Measurements from ENCODE around the gene CSMD2. TPM values are rescaled to one million over a fixed set of nuclear protein-coding genes. Genes with fewer than 3 reads are reported as not detected.

Gene CSMD2
- total and polyA plus RNA-seq, 8 donors = 0.20 to 0.81 (median 0.47) TPM

- no peak for DNase-seq
- intact Hi-C loops (cut with DNase I) = no loop called here
- H3K27me3 ChIP-seq = peaks cover 0 to 6% of the 10 kb centered on the region in 2 donors
- no peak for ATAC-seq
- H3K36me3 ChIP-seq = no peaks in the 10 kb centered on the region
- no peak overlapping the region for H3K27ac ChIP-seq
- H3K4me3 ChIP-seq = no peak overlapping the region
- no peak for TF ChIP-seq CTCF (IDR thresholded peaks at IDR 0.05)
- H3K4me1 ChIP-seq = no peaks in the 10 kb centered on the region
- H3K9me3 ChIP-seq = peaks cover 0 to 9% of the 10 kb centered on the region in 2 donors
Observed at GRCh38 chr1:34052565-34052964, 112.5 kb downstream of the CSMD2 start.

- Histone ChIP-seq H3K4me3 (no peak overlapping the region), H3K36me3 (no peaks in the 10 kb centered on the region), H3K4me1 (no peaks in the 10 kb centered on the region), H3K27me3 (no peaks in the 10 kb centered on the region), H3K9me3 (peaks cover 0 to 9% of the 10 kb centered on the region in 2 donors), H3K27ac (no peak overlapping the region)
- no peak for TF ChIP-seq CTCF (IDR thresholded peaks at IDR 0.05)
- intact Hi-C loops (cut with DNase I) = no loop called here
- ATAC-seq (no peak), DNase-seq (no peak)
Observed at GRCh38 chr1:34050709-34051485, 114.1 kb downstream of the CSMD2 start.

- no peaks in the 10 kb centered on the region for H3K4me1 ChIP-seq
- DNase-seq (no peak), ATAC-seq (no peak)
- H3K27ac ChIP-seq = no peak overlapping the region
- intact Hi-C loops (cut with DNase I) = no loop called here
- H3K36me3 ChIP-seq = no peaks in the 10 kb centered on the region
- TF ChIP-seq CTCF (IDR thresholded peaks at IDR 0.05) = no peak
- no peaks in the 10 kb centered on the region for H3K27me3 ChIP-seq
- no peak overlapping the region for H3K4me3 ChIP-seq
- H3K9me3 ChIP-seq = peaks cover 0 to 9% of the 10 kb centered on the region in 2 donors
Observed at GRCh38 chr1:34049994-34050393, 115.0 kb downstream of the CSMD2 start.

- no peak for TF ChIP-seq CTCF (IDR thresholded peaks at IDR 0.05)
- ATAC-seq (no peak), DNase-seq (no peak)
- no peaks in the 10 kb centered on the region for H3K36me3 ChIP-seq
- no peak overlapping the region for H3K4me3 ChIP-seq
- intact Hi-C loops (cut with DNase I) = no loop called here
- no peaks in the 10 kb centered on the region for H3K4me1 ChIP-seq
- H3K9me3 ChIP-seq = peaks cover 0 to 9% of the 10 kb centered on the region in 2 donors
- no peak overlapping the region for H3K27ac ChIP-seq
- H3K27me3 ChIP-seq = no peaks in the 10 kb centered on the region
Observed at GRCh38 chr1:34049477-34049876, 115.6 kb downstream of the CSMD2 start.

- no peak for DNase-seq
Observed at GRCh38 chr1:34037856-34038255, 127.2 kb downstream of the CSMD2 start.

More at GRCh38 chr1:34037856-34038255, 127.2 kb downstream of the CSMD2 start:
- H3K27me3 ChIP-seq = peaks cover 0 to 8% of the 10 kb centered on the region in 2 donors
- no peaks in the 10 kb centered on the region for H3K4me1 ChIP-seq
- no peak overlapping the region for H3K27ac ChIP-seq
- no peak for ATAC-seq
- TF ChIP-seq CTCF (IDR thresholded peaks at IDR 0.05) = no peak
- no peaks in the 10 kb centered on the region for H3K36me3 ChIP-seq
- no peaks in the 10 kb centered on the region for H3K9me3 ChIP-seq
- H3K4me3 ChIP-seq = no peak overlapping the region
- intact Hi-C loops (cut with DNase I) = no loop called here
